GM12878 (cell line): Measurements from ENCODE around the gene STARD3.

ENCODE experiments used
- CBX3 ChIP-seq: fragments of 200-600 bp; sonication (generic); IDR thresholded peaks from 2 replicates; pipeline ENCODE4 v1.6.1; 2016; ENCODE audit warnings: low read depth, borderline replicate concordance
- CTCF ChIP-seq, 3 experiments: IDR thresholded peaks in 2 of 3; conservative IDR thresholded peaks in 1 of 3; 2 replicates each; pipeline ENCODE4 v1.5.1; 2011; ENCODE audit warnings: low read depth in 3 of 3, low read length in 3 of 3, mild to moderate bottlenecking in 3 of 3, control low read depth in 2 of 3, moderate library complexity in 2 of 3, inconsistent platforms in 1 of 3, mixed read lengths in 1 of 3; ENCODE audit not compliant: control insufficient read depth in 2 of 3, insufficient read depth in 1 of 3; ENCODE audit errors: extremely low read depth in 1 of 3
- EZH2 ChIP-seq: IDR thresholded peaks from 2 replicates; pipeline ENCODE4 v1.6.1; 2012; ENCODE audit warnings: low read depth, mild to moderate bottlenecking, control low read depth, inconsistent platforms, low read length, borderline replicate concordance; ENCODE audit not compliant: control insufficient read depth
- JUND ChIP-seq: IDR thresholded peaks from 2 replicates; pipeline ENCODE4 v1.6.1; 2012; ENCODE audit warnings: low read depth, mild to moderate bottlenecking, low read length, improper control_type of control experiment, moderate library complexity
- MAX ChIP-seq: IDR thresholded peaks from 2 replicates; pipeline ENCODE4 v1.6.1; 2012; ENCODE audit warnings: low read depth, low read length, improper control_type of control experiment
- POLR2AphosphoS5 ChIP-seq: IDR thresholded peaks from 2 replicates; pipeline ENCODE4 v1.6.1; 2011; ENCODE audit warnings: mild to moderate bottlenecking, low read length, inconsistent platforms
- SRF ChIP-seq, 2 experiments: IDR thresholded peaks; 2 replicates each; pipeline ENCODE4 v1.6.1; 2011; ENCODE audit warnings: low read depth in 2 of 2, low read length in 2 of 2, mild to moderate bottlenecking in 1 of 2, moderate library complexity in 1 of 2
- YY1 ChIP-seq: IDR thresholded peaks from 2 replicates; pipeline ENCODE4 v1.6.1; 2011; ENCODE audit warnings: low read depth, mild to moderate bottlenecking, low read length

- TF ChIP-seq EZH2 (no peak), CBX3 (no peak), POLR2AphosphoS5 (no peak), JUND (no peak), CTCF (IDR thresholded peaks at IDR 0.05 in 2 of 3, conservative IDR thresholded peaks at IDR 0.05 in 1 of 3; ENCODE audit: control insufficient read depth in 2 of 3, extremely low read depth in 1 of 3, insufficient read depth in 1 of 3, low read depth in 3 of 3, low read length in 3 of 3) (peak; percentile 50 to 76 (median 62)), YY1 (no peak), MAX (no peak), SRF (IDR thresholded peaks at IDR 0.05; ENCODE audit: low read depth in 2 of 2, low read length in 2 of 2) (no peak)
Measured at GRCh38 chr17:39634384-39634871, 2.5 kb upstream of the STARD3 start.
